Stomach (tissue), 9 donors: ENCODE measurements around the gene KIF17. TPM values are rescaled to one million over a fixed set of nuclear protein-coding genes. Genes with fewer than 3 reads are reported as not detected.
"Not testable (repeated sequence)": the region's sequence is repeated elsewhere in the genome, so short reads cannot be mapped to it uniquely, and the experiment has no call there.

Source experiments
- DNase-seq, 2 donors: peaks; one replicate each; pipeline versions ENCODE4 v3.0.0 to v3.0.0-alpha.2; 2013 to 2019
- H3K27ac ChIP-seq, 5 donors: fragments of 200-600 bp in 4 of 5; sonication (generic) in 4 of 5; one replicate each; pipeline ENCODE4 v1.5.1; 2013 to 2019; ENCODE audit warnings: mild to moderate bottlenecking in 1 of 5, moderate library complexity in 1 of 5
- H3K27me3 ChIP-seq, 3 donors: fragments of 200-600 bp; sonication (generic); one replicate each; pipeline ENCODE4 v1.5.1; 2017 to 2019; ENCODE audit warnings: mixed run types in 1 of 3
- H3K36me3 ChIP-seq, 4 donors: fragments of 200-600 bp; sonication (generic); 1 replicate in 3 of 4; 2 replicates in 1 of 4; pipeline ENCODE4 v1.5.1; 2016 to 2019
- H3K4me1 ChIP-seq, 4 donors: fragments of 200-600 bp; sonication (generic); one replicate each; pipeline ENCODE4 v1.5.1; 2016 to 2019
- H3K4me3 ChIP-seq, 4 donors: fragments of 200-600 bp; sonication (generic) in 3 of 4; one replicate each; pipeline ENCODE4 v1.5.1; 2016 to 2019; ENCODE audit warnings: mild to moderate bottlenecking in 1 of 4
- H3K9me3 ChIP-seq, 4 donors: fragments of 200-600 bp; sonication (generic); one replicate each; pipeline ENCODE4 v1.5.1; 2016 to 2019
- CTCF ChIP-seq, 7 experiments: fragments of 450-650 bp in 4 of 7; fragments of 200-600 bp in 3 of 7; sonication (generic) in 3 of 7; IDR thresholded peaks; one replicate each; pipeline ENCODE4 v1.5.1; 2016 to 2019; ENCODE audit warnings: antibody characterized with exemption in 7 of 7, control low read depth in 2 of 7, mild to moderate bottlenecking in 1 of 7
- EP300 ChIP-seq: sonication (generic); formaldehyde crosslinking; IDR thresholded peaks from one replicate; pipeline ENCODE4 v1.6.1; 2017; ENCODE audit warnings: antibody characterized with exemption
- POLR2A ChIP-seq, 4 donors: fragments of 450-650 bp; IDR thresholded peaks; one replicate each; pipeline ENCODE4 v1.6.1; 2016; ENCODE audit warnings: antibody characterized with exemption in 4 of 4, control low read depth in 2 of 4, mild to moderate bottlenecking in 1 of 4, moderate library complexity in 1 of 4
- POLR2AphosphoS5 ChIP-seq, 3 donors: sonication (generic); formaldehyde crosslinking; IDR thresholded peaks; one replicate each; pipeline ENCODE4 v1.6.1; 2016; ENCODE audit warnings: antibody characterized with exemption in 3 of 3
- WGBS, 5 donors: extraction: QIAGEN DNeasy Blood & Tissue Kit in 3 of 5; methylation state at CpG; one replicate each; pipeline versions ENCODE4 v1.1.5 to v1.1.7; 2013 to 2018; 5-methylcytosine and 5-hydroxymethylcytosine counted together
- intact Hi-C: fragments of 100-400 bp; cut with DNase I; formaldehyde crosslinking; loops from one replicate; pipeline ENCODE4 v1.15.1; 2023; ENCODE audit warnings: low total_unique reads
- polyA plus RNA-seq, 3 donors: library from polyadenylated mRNA; stranded (reverse); fragments of 200-250 nt; gene quantifications; one replicate each; pipeline ENCODE4 v1.2.3, GENCODE V29; 2013
- total RNA-seq, 5 donors: library from RNA; depleted of rRNA; stranded (reverse); fragments of >200 nt; gene quantifications; one replicate each; pipeline versions ENCODE4 v1.1.0 to v1.2.3, GENCODE V29; 2014 to 2016
- donor health status: healthy with polysubstance abuse.
- donor health status: Bipolar disorder and iron deficiency.
- donor health status: healthy.

The KIF17 gene
- total and polyA plus RNA-seq, 8 donors: 0.56 to 1.5 (median 1.3) TPM; not detected in 3

GRCh38 chr1:20680269-20680668 is 37.5 kb downstream of the KIF17 start:
- WGBS, 5 donors: 70 to 82% (median 78%) methylated on average over 5 of the region's 5 CpGs
- Histone ChIP-seq H3K36me3 (no peaks in the 10 kb centered on the region), H3K27me3 (no peaks in the 10 kb centered on the region), H3K4me3 (no peak overlapping the region), H3K4me1 (no peaks in the 10 kb centered on the region), H3K27ac (no peak overlapping the region), H3K9me3 (no peaks in the 10 kb centered on the region)
- TF ChIP-seq CTCF (IDR thresholded peaks at IDR 0.05) (no peak), EP300 (no peak), POLR2A (IDR thresholded peaks at IDR 0.05) (no peak), POLR2AphosphoS5 (IDR thresholded peaks at IDR 0.05) (no peak)
- no peak for DNase-seq
- intact Hi-C loops: no loop called here

GRCh38 chr1:20678599-20678998 is 39.2 kb downstream of the KIF17 start:
- WGBS, 5 donors: 73 to 82% (median 78%) methylated on average over 6 of the region's 6 CpGs
- no peak for TF ChIP-seq POLR2A (IDR thresholded peaks at IDR 0.05)
- TF ChIP-seq CTCF (IDR thresholded peaks at IDR 0.05): no peak
- Histone ChIP-seq H3K4me1 (no peaks in the 10 kb centered on the region), H3K4me3 (no peak overlapping the region), H3K27ac (no peak overlapping the region), H3K9me3 (no peaks in the 10 kb centered on the region), H3K36me3 (no peaks in the 10 kb centered on the region), H3K27me3 (no peaks in the 10 kb centered on the region)
- DNase-seq: no peak
- intact Hi-C loops: no loop called here

- H3K36me3 ChIP-seq, DNase-seq, H3K4me3 ChIP-seq, H3K27me3 ChIP-seq, intact Hi-C loops, H3K4me1 ChIP-seq, H3K27ac ChIP-seq, H3K9me3 ChIP-seq: not testable (repeated sequence)
- 87 to 91% (median 89%) methylated on average over 11 of the region's 11 CpGs for WGBS, 5 donors
Observed at GRCh38 chr1:20673626-20674025, 44.2 kb downstream of the KIF17 start.

GRCh38 chr1:20672265-20672632 is 45.6 kb downstream of the KIF17 start:
- Histone ChIP-seq H3K27ac (no peak overlapping the region), H3K9me3 (no peaks in the 10 kb centered on the region), H3K4me1 (no peaks in the 10 kb centered on the region), H3K36me3 (no peaks in the 10 kb centered on the region), H3K27me3 (no peaks in the 10 kb centered on the region), H3K4me3 (no peak overlapping the region)
- intact Hi-C loops: no loop called here
- TF ChIP-seq POLR2AphosphoS5 (IDR thresholded peaks at IDR 0.05) (no peak), CTCF (IDR thresholded peaks at IDR 0.05) (no peak), POLR2A (IDR thresholded peaks at IDR 0.05) (no peak), EP300 (no peak)
- DNase-seq: no peak
- WGBS, 5 donors: 82 to 93% (median 87%) methylated on average over 4 of the region's 4 CpGs

GRCh38 chr1:20670936-20671335 is 46.9 kb downstream of the KIF17 start:
- Histone ChIP-seq H3K9me3 (no peaks in the 10 kb centered on the region), H3K36me3 (no peaks in the 10 kb centered on the region), H3K27ac (no peak overlapping the region), H3K4me3 (no peak overlapping the region), H3K27me3 (no peaks in the 10 kb centered on the region), H3K4me1 (no peaks in the 10 kb centered on the region)
- DNase-seq: no peak
- 81 to 93% (median 90%) methylated on average over 5 of the region's 5 CpGs for WGBS, 5 donors
- TF ChIP-seq POLR2A (IDR thresholded peaks at IDR 0.05) (no peak), CTCF (IDR thresholded peaks at IDR 0.05) (no peak)
- intact Hi-C loops: no loop called here
